SU-DHL-6 (cell line): ENCODE results near the gene OR2V1.

Experiments used
- CTCF ChIP-seq: fragments of 200-600 bp; sonication (generic); IDR thresholded peaks from one replicate; pipeline ENCODE4 v1.5.1; 2017; ENCODE audit warnings: antibody characterized with exemption, mild to moderate bottlenecking, low read length, moderate library complexity; ENCODE audit not compliant: insufficient read depth, poor library complexity, severe bottlenecking
- EZH2phosphoT487 ChIP-seq: fragments of 200-600 bp; sonication (generic), shearing (Covaris generic); conservative IDR thresholded peaks from 2 replicates; pipeline ENCODE4 v1.6.1; 2018; ENCODE audit warnings: mild to moderate bottlenecking, antibody characterized with exemption, low read length, moderate library complexity, mixed read lengths

GRCh38 chr5:181166812-181167733 lies 36.1 kb upstream of the OR2V1 start:
- no peak for TF ChIP-seq EZH2phosphoT487
- TF ChIP-seq CTCF = no peak
